ENCODE measurements around the gene TASOR. TPM values are rescaled to one million over a fixed set of nuclear protein-coding genes. Genes with fewer than 3 reads are reported as not detected.

Gene TASOR, protein sequence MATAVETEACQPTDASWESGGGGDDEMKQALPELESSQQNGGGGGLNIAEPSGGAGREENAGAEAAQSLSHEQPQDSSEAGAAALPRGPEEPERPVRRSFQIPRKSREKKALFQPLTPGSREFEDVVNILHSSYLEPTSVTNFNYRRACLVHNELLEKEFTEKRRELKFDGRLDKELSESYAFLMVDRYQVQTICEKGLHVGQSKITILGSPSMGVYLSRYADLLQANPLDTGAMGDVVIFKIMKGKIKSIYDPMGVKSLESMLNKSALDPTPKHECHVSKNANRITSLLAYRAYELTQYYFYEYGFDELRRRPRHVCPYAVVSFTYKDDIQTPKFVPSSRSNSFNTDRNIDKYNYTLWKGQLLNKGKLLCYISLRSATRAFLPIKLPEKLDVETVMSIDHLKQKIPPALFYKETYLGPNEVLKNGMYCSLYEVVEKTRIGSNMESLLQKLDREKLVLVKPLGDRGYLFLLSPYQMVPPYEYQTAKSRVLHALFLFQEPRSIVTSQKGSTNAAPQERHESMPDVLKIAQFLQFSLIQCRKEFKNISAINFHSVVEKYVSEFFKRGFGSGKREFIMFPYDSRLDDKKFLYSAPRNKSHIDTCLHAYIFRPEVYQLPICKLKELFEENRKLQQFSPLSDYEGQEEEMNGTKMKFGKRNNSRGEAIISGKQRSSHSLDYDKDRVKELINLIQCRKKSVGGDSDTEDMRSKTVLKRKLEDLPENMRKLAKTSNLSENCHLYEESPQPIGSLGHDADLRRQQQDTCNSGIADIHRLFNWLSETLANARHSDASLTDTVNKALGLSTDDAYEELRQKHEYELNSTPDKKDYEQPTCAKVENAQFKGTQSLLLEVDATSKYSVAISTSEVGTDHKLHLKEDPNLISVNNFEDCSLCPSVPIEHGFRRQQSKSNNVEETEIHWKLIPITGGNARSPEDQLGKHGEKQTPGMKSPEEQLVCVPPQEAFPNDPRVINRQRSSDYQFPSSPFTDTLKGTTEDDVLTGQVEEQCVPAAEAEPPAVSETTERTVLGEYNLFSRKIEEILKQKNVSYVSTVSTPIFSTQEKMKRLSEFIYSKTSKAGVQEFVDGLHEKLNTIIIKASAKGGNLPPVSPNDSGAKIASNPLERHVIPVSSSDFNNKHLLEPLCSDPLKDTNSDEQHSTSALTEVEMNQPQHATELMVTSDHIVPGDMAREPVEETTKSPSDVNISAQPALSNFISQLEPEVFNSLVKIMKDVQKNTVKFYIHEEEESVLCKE (N-terminal part only)
- 10 to 100 TPM; 38.7 to 47.9 TPM for total RNA-seq

- TF ChIP-seq, protein P1, sequence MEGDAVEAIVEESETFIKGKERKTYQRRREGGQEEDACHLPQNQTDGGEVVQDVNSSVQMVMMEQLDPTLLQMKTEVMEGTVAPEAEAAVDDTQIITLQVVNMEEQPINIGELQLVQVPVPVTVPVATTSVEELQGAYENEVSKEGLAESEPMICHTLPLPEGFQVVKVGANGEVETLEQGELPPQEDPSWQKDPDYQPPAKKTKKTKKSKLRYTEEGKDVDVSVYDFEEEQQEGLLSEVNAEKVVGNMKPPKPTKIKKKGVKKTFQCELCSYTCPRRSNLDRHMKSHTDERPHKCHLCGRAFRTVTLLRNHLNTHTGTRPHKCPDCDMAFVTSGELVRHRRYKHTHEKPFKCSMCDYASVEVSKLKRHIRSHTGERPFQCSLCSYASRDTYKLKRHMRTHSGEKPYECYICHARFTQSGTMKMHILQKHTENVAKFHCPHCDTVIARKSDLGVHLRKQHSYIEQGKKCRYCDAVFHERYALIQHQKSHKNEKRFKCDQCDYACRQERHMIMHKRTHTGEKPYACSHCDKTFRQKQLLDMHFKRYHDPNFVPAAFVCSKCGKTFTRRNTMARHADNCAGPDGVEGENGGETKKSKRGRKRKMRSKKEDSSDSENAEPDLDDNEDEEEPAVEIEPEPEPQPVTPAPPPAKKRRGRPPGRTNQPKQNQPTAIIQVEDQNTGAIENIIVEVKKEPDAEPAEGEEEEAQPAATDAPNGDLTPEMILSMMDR (IDR thresholded peaks at IDR 0.05): no peak
- intact Hi-C loops (cut with DNase I): no loop called here
- no peaks in the 10 kb centered on the region for H3K4me1 ChIP-seq
- DNase-seq: peak; percentile 85
- no peaks in the 10 kb centered on the region for H3K27me3 ChIP-seq
- H3K9ac ChIP-seq (ENCODE audit: low read depth in 2 of 2, low read length in 2 of 2): peak within 1 kb of the TSS; percentile 86 to 95
- H3K27ac ChIP-seq: peak within 1 kb of the TSS; percentile 100
- no peaks in the 10 kb centered on the region for H3K36me3 ChIP-seq
- peak within 1 kb of the TSS; percentile 93 for H3K4me3 ChIP-seq
- H3K9me3 ChIP-seq: no peaks in the 10 kb centered on the region
Observed at GRCh38 chr3:56683122-56683817, at the start of gene TASOR. Gene TASOR (minus strand): TSS chr3:56683265. CDS start chr3:56683006, 259 bp downstream.

- H3K36me3 ChIP-seq: peaks cover 3% of the 10 kb centered on the region
- no peaks in the 10 kb centered on the region for H3K27me3 ChIP-seq
- no peaks in the 10 kb centered on the region for H3K9me3 ChIP-seq
- intact Hi-C loops (cut with DNase I): no loop called here
- no peak overlapping the region for H3K4me3 ChIP-seq
- no peak overlapping the region for H3K9ac ChIP-seq (ENCODE audit: low read depth in 2 of 2, low read length in 2 of 2)
- TF ChIP-seq, protein P1 (IDR thresholded peaks at IDR 0.05): no peak
- DNase-seq: no peak
- no peak overlapping the region for H3K27ac ChIP-seq
- no peaks in the 10 kb centered on the region for H3K4me1 ChIP-seq
Observed at GRCh38 chr3:56732109-56732508, 49.0 kb upstream of the TASOR start.

- Histone ChIP-seq H3K4me1 (no peaks in the 10 kb centered on the region), H3K4me3 (no peak overlapping the region), H3K9me3 (no peaks in the 10 kb centered on the region), H3K36me3 (peaks cover 3% of the 10 kb centered on the region), H3K27ac (no peak overlapping the region), H3K9ac (ENCODE audit: low read depth in 2 of 2, low read length in 2 of 2) (no peak overlapping the region), H3K27me3 (no peaks in the 10 kb centered on the region)
- intact Hi-C loops (cut with DNase I): no loop called here
- TF ChIP-seq, protein P1 (IDR thresholded peaks at IDR 0.05): no peak
- no peak for DNase-seq
Observed at GRCh38 chr3:56725175-56725574, 42.1 kb upstream of the TASOR start.

DNA sequence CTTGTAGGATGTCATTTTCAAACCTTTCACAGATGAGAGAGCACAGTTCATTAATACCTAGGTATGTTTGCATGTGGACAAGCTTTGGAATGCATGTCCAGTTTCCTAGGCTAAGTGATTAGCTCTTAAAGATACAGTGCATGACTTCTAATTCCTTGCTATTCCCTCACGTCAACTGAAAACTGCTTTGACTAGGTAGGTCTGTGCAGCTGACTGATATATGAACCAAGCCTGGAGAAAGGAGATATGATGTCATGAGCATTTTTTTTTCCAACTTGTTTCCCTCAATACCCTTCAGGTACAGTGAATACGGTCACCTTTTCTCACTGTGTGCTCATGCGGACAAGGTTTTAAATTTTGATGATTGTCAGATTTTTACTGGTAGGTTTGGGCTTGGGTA lies 41.6 kb upstream of the TASOR start:
- Histone ChIP-seq H3K9ac (ENCODE audit: low read depth in 2 of 2, low read length in 2 of 2) (no peak overlapping the region), H3K27me3 (no peaks in the 10 kb centered on the region), H3K27ac (no peak overlapping the region), H3K9me3 (no peaks in the 10 kb centered on the region), H3K4me3 (no peak overlapping the region), H3K4me1 (no peaks in the 10 kb centered on the region), H3K36me3 (peaks cover 3% of the 10 kb centered on the region)
- DNase-seq: no peak
- TF ChIP-seq, protein P1 (IDR thresholded peaks at IDR 0.05): no peak
- intact Hi-C loops (cut with DNase I): no loop called here

All from colonic mucosa (tissue), 4 donors.